Astrocyte of the spinal cord (primary cell): ENCODE data around the gene CDKN2C.
A peak's percentile ranks its signal among the peaks of the same experiment; 100 is the strongest.

Source experiments
- DNase-seq: peaks from one replicate; pipeline ENCODE4 v3.0.0; 2011; ENCODE audit warnings: low read depth, low spot score
- H3K4me3 ChIP-seq: 2 replicates; pipeline ENCODE4 v1.5.1; 2011; ENCODE audit warnings: low read depth, mild to moderate bottlenecking, low read length, moderate library complexity
- in situ Hi-C: cut with HindIII; loops from 2 replicates; pipeline ENCODE4 v1.10.0; 2017; ENCODE audit warnings: low sequenced_read_pairs
- TF ChIP-seq, protein P1 (sequence below): IDR thresholded peaks from 2 replicates; pipeline ENCODE4 v1.5.1; 2012; ENCODE audit warnings: low read depth, mild to moderate bottlenecking, low read length, inconsistent platforms

The CDKN2C gene

DNA sequence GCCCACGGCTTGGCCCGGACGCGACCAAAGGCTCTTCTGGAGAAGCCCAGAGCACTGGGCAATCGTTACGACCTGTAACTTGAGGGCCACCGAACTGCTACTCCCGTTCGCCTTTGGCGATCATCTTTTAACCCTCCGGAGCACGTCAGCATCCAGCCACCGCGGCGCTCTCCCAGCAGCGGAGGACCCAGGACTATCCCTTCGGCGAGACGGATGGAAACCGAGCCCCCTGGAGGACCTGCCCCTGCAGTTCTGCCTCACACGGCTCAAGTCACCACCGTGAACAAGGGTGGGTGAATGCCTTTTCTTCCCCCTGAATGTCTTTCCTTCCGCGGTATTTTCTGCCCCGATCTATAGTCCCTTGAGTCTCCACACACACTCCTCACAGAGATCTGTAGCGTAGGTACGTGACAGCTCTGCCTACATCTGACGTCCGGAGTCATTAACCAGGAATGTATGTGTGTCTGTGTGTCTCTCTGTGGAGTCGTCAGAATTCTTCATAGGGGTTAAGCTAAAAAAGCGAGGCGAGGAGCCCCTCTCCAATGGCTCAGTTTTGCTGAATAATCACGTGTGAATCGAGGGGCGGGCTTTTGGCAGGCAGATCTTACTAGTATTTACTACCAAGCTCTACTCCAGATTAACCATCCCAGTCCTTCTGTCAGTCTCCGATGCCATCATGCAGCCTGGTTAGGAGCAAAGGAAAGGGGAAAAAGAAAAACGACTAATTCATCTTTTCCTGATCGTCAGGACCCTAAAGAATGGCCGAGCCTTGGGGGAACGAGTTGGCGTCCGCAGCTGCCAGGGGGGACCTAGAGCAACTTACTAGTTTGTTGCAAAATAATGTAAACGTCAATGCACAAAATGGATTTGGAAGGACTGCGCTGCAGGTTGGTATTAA is at the start of gene CDKN2C:
TSS of gene CDKN2C (plus strand) at position 635 of the 898 bp plus-strand sequence. CDS start at position 759, 124 bp downstream.
- in situ Hi-C loops = no loop called here
- TF ChIP-seq, protein P1, sequence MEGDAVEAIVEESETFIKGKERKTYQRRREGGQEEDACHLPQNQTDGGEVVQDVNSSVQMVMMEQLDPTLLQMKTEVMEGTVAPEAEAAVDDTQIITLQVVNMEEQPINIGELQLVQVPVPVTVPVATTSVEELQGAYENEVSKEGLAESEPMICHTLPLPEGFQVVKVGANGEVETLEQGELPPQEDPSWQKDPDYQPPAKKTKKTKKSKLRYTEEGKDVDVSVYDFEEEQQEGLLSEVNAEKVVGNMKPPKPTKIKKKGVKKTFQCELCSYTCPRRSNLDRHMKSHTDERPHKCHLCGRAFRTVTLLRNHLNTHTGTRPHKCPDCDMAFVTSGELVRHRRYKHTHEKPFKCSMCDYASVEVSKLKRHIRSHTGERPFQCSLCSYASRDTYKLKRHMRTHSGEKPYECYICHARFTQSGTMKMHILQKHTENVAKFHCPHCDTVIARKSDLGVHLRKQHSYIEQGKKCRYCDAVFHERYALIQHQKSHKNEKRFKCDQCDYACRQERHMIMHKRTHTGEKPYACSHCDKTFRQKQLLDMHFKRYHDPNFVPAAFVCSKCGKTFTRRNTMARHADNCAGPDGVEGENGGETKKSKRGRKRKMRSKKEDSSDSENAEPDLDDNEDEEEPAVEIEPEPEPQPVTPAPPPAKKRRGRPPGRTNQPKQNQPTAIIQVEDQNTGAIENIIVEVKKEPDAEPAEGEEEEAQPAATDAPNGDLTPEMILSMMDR = no peak
- peak; percentile 81 for DNase-seq
- H3K4me3 ChIP-seq = peak within 1 kb of the TSS; percentile 59

DNA sequence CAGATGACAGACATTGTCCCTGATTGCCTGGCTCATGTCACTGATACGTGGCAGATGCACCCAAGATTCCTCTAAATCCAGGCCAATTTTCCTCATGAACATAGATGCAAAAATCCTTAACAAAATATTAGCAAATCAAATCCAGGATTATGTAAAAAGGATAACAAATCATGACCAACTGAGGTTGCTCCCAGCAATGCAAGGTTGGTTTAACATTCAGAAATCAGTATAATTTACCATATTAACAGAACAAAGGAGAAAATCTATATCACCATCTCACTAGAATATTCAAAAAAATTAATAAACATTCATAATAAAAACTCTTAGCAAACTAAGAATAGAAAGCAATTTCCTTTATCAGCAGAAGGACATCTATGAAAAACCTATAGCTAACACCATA is 49.6 kb upstream of the CDKN2C start:
- DNase-seq = no peak
- no peak overlapping the region for H3K4me3 ChIP-seq
- in situ Hi-C loops = no loop called here
- TF ChIP-seq, protein P1 = no peak

DNA sequence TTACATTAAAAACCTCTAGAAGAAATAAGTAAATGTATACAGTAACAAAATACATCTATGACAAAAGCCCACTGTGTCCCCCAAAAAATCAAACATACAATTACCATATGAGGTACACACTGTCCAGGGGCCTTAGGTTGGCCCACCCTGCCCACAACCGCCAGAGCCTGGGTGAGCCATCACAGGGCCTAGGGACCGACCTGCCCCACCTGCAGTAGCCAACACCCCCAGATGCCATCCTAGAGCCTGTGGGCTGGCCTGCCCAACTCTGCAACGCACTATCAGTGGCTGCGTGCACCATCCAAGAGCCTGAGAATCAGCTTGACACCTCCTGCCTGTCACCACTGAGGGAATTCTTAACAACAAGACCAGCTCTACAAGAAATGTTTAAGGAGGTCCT is 49.0 kb upstream of the CDKN2C start:
- H3K4me3 ChIP-seq = no peak overlapping the region
- TF ChIP-seq, protein P1 = no peak

DNA sequence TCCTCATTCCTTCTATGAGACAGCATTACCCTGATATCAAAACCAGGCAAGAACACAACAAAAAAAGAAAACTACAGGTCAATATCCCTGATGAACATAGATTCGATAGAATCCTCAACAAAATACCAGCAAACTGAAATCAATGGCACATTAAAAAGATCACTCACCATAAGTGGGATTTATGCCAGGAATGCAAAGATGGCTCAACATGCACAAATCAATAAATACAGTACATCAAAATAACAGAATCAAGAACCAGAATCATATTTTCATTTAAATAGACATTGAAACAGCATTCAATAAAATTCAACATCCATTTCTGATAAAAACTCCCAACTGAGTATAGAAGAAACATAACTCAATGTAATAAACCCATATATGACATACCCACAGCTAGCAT is 46.5 kb upstream of the CDKN2C start:
- TF ChIP-seq, protein P1 = no peak
- in situ Hi-C loops = no loop called here
- H3K4me3 ChIP-seq = no peak overlapping the region
- DNase-seq = no peak

More for the DNA sequence above, 49.0 kb upstream of the CDKN2C start:
- in situ Hi-C loops = no loop called here
- no peak for DNase-seq

DNA sequence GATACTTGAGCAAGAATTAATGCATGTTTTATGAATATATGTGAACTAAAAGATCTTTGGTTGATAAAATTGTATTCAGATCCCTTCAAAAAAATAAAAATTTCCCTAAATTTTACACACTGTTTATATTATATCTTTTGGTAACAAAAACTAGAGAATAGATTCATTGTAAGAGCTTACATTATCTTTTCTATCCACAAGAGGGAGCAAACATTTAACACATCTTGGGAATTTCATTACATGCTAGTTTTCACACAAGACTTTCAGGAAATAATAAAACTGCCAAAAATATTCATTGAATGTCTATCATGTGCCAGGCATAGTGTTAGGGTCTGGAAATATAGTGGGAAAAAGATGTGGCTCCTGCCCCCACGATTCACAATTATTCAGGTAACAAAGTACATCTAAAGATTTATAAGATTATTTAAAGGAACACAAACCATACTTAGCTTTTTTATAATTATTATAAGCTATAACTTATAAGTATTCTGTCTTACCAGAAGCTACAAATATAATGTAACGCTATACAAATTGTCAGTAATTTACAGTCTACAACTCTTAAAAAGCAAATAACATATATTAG is 40.6 kb upstream of the CDKN2C start:
- TF ChIP-seq, protein P1 = peak; percentile 54
- in situ Hi-C loops = no loop called here
- no peak overlapping the region for H3K4me3 ChIP-seq
- peak; percentile 60 for DNase-seq

DNA sequence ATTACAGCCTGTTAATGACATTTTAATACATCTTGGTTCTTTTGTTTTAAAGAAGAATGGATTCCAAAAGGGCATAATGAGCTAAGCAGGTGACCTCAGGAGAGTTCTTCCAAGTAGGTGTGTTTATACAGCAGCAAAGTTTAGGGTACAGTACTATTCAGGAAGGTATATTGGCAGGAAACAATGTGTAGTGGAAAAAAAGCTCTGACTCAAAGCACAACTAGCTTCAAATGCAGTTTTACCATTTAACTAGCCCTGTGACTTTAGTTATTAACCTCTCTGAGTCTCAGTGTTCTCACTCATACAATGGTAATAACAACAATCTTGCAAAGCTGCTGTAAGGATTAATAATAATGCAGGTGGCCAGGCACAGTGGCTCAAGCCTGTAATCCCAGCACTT is 39.9 kb upstream of the CDKN2C start:
- in situ Hi-C loops = no loop called here
- DNase-seq = no peak
- TF ChIP-seq, protein P1 = no peak
- no peak overlapping the region for H3K4me3 ChIP-seq
